Endothelial cell (in vitro differentiated cells): Measurements from ENCODE around the gene C1orf53. TPM values are rescaled to one million over a fixed set of nuclear protein-coding genes. Genes with fewer than 3 reads are reported as not detected.
A peak's percentile ranks its signal among the peaks of the same experiment; 100 is the strongest.

ENCODE experiments used
- DNase-seq: peaks from one replicate; pipeline ENCODE4 v3.0.0; 2021; ENCODE audit warnings: low spot score
- H3K27ac Mint-ChIP-seq: one replicate; pipeline ENCODE4 v1.8.0; 2021; ENCODE audit warnings: mixed read lengths, inconsistent platforms; ENCODE audit not compliant: unreplicated experiment
- H3K27me3 Mint-ChIP-seq: one replicate; pipeline ENCODE4 v1.8.0; 2021; ENCODE audit warnings: mild to moderate bottlenecking, moderate library complexity, mixed read lengths, inconsistent platforms; ENCODE audit not compliant: unreplicated experiment
- H3K36me3 Mint-ChIP-seq: one replicate; pipeline ENCODE4 v1.8.0; 2021; ENCODE audit warnings: mild to moderate bottlenecking, low read depth, mixed read lengths, inconsistent platforms; ENCODE audit not compliant: unreplicated experiment
- H3K4me1 Mint-ChIP-seq: one replicate; pipeline ENCODE4 v1.8.0; 2021; ENCODE audit warnings: mild to moderate bottlenecking, mixed read lengths, inconsistent platforms; ENCODE audit not compliant: unreplicated experiment
- H3K4me3 Mint-ChIP-seq: one replicate; pipeline ENCODE4 v1.8.0; 2021; ENCODE audit warnings: mild to moderate bottlenecking, mixed read lengths, inconsistent platforms; ENCODE audit not compliant: unreplicated experiment
- H3K9me3 Mint-ChIP-seq: one replicate; pipeline ENCODE4 v1.8.0; 2021; ENCODE audit warnings: mixed read lengths, inconsistent platforms; ENCODE audit not compliant: unreplicated experiment
- total RNA-seq: library from RNA; stranded (reverse); fragmentation: NEBNext Ultra II Directional; extraction: Animal tissue kit (Norgen Biotek cat#: 25700); gene quantifications from one replicate; pipeline ENCODE4 v1.2.1, GENCODE V29; 2021; ENCODE audit not compliant: unreplicated experiment
- TF ChIP-seq, protein P1 (sequence below): fragments of 200-600 bp; sonication (generic); IDR thresholded peaks from one replicate; pipeline ENCODE4 v1.5.0; 2021; ENCODE audit warnings: antibody characterized with exemption; ENCODE audit not compliant: unreplicated experiment

C1orf53 gene
- total RNA-seq, 1 donor from 2014 or later, result 2.4 TPM

DNA sequence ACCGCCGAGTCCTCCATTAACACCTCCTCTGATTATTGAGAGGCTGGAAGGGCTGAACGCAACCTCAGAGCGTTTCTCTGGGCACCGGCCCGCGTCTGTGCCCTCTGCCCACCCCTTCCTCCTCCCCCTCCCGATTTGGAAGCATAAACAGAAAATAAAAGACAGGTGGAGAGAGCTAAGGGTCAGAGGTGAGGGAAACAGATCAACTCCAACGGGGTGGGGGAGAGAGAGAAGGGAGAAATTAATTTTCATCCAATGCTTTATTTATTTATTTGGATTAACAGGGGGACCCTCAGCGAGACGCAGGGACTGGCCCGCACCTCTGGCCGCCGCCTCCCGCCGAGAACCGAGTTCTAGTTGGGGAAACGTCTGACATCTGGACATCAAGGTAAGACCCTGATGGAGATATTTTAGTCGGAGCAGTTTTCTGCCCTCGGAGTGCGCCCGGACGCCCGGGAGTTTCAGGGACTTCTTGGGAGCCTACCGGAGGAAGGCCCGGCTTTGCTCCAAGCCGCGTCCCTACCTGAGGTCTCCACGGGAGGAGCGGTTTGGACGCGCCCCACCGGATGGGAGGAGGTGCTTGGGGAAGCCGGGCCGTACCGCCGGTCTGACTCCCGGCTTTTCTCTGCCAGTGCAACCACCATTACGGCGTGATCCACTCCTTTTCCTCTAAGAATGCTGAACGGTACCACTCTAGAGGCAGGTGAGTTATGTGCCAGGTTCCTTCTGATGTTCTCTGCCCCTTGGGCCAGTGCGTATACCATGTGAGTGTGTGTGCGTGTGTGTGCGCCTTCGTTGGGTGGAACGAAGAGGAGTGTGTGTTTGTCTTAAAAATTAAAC lies 9.6 kb downstream of the C1orf53 start:
- Mint-ChIP-seq H3K4me3 (peak overlapping the region; percentile 35), H3K9me3 (no peaks in the 10 kb centered on the region), H3K27me3 (peaks cover 48% of the 10 kb centered on the region), H3K27ac (no peak overlapping the region), H3K36me3 (peaks cover 5% of the 10 kb centered on the region), H3K4me1 (peaks cover 63% of the 10 kb centered on the region)
- DNase-seq, result no peak
- TF ChIP-seq, protein P1, sequence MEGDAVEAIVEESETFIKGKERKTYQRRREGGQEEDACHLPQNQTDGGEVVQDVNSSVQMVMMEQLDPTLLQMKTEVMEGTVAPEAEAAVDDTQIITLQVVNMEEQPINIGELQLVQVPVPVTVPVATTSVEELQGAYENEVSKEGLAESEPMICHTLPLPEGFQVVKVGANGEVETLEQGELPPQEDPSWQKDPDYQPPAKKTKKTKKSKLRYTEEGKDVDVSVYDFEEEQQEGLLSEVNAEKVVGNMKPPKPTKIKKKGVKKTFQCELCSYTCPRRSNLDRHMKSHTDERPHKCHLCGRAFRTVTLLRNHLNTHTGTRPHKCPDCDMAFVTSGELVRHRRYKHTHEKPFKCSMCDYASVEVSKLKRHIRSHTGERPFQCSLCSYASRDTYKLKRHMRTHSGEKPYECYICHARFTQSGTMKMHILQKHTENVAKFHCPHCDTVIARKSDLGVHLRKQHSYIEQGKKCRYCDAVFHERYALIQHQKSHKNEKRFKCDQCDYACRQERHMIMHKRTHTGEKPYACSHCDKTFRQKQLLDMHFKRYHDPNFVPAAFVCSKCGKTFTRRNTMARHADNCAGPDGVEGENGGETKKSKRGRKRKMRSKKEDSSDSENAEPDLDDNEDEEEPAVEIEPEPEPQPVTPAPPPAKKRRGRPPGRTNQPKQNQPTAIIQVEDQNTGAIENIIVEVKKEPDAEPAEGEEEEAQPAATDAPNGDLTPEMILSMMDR, result no peak

DNA sequence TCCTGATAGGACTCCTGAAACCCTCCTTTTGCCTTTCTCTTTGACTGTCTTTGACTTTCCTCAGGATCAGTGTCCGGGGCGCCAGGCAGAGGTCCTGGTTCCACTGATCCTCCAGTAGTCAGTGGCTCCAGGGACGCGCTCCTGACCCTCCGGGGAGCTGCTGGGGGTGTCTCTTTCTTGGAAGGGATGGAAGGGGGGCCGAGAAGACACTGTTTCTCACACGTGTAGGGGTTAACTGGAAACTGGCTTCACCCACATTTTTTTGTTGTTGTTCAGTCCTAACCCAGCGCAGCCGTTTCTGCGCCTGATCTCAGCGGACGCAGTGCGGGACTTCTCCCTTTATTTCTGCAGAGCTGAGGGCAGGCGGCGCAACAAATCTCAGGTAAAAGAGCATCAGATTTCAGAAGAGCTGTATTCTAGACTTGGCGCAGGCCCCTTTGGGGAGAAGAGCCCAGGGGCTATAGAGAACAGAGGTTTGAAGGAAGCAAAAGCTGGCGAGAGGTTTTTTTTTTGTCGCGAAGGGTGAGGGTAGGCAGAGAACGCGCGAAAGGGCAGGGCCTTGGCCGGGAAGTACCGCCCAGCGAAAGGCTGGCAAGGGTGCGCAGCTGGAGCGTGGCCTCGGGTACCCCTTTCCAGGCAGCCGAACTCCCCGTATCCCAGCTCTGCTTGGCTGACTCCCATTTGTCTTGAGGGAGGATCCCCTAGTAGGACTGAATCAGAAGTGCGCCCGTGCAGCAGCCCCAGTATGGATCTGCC lies 10.5 kb downstream of the C1orf53 start:
- no peak overlapping the region for H3K27ac Mint-ChIP-seq
- peak overlapping the region; percentile 35 for H3K4me3 Mint-ChIP-seq

DNA sequence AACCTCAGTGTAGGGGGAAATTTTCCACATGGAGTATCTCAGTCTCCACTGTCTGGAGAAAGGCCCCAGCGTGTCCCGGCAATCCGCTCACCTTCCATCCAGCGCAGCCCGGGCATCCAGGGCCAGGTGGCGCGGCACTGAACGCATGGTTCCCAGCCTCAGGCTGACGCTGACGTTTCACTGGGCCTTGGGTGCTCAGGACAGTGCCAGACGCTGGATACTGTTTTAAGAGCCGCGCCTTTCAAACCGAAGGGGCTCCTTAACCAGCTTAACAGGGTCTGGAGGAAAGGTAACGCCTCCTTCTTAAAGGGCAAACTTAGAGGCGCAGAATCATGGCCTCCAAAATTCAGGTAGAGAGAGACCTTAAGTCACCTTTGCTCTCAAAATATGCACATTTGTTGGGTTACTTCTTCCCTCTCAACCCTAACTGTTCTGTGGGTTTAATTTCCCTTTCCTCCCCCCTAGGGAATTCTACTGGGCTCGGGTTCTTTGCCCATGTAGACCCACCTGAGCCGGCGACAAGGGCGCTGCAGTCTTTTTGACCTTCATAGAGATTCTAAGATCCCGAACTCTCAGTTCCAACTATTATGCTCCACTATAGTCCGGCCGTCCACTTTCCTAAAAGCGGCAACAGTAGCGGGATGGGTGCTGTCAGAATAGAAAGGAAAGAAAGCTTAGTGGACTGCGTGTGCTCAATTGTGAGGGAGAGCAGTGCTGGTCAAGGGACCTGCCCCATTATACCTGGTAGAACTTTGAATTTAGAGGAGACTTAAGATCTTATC lies 11.3 kb downstream of the C1orf53 start:
- H3K4me3 Mint-ChIP-seq, result no peak overlapping the region
- H3K9me3 Mint-ChIP-seq, result no peaks in the 10 kb centered on the region
- TF ChIP-seq, protein P1, result no peak
- H3K4me1 Mint-ChIP-seq, result peaks cover 70% of the 10 kb centered on the region
- H3K27me3 Mint-ChIP-seq, result peaks cover 54% of the 10 kb centered on the region
- H3K27ac Mint-ChIP-seq, result no peak overlapping the region
- H3K36me3 Mint-ChIP-seq, result peaks cover 5% of the 10 kb centered on the region
- no peak for DNase-seq

More for the DNA sequence above, 10.5 kb downstream of the C1orf53 start:
- Mint-ChIP-seq H3K9me3 (no peaks in the 10 kb centered on the region), H3K27me3 (peaks cover 51% of the 10 kb centered on the region), H3K36me3 (peaks cover 5% of the 10 kb centered on the region), H3K4me1 (peaks cover 69% of the 10 kb centered on the region)
- TF ChIP-seq, protein P1, result no peak
- no peak for DNase-seq

DNA sequence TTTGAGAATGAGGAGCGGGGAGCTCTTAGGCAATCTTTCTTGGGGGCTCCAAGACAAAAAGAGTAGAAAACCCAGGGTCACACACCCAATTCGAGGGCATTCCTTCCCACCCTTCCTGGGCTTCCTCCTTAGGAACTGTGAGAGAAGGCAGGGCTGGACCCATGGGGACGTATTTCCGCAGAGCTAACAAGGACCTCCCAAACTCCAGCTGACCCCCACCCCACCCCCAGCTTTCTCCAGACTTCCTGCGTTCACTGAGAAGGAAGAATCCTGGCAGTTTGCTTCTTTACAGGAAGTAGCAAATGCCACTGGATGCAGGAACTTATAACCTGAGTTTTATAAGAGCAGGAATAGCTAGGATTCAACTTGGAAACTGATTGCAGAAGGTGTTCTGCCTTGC lies 12.1 kb downstream of the C1orf53 start:
- no peak for DNase-seq
- peaks cover 71% of the 10 kb centered on the region for H3K4me1 Mint-ChIP-seq
- TF ChIP-seq, protein P1, result no peak
- H3K36me3 Mint-ChIP-seq, result peaks cover 5% of the 10 kb centered on the region
- H3K27ac Mint-ChIP-seq, result no peak overlapping the region
- H3K27me3 Mint-ChIP-seq, result peaks cover 57% of the 10 kb centered on the region
- peak overlapping the region; percentile 57 for H3K4me3 Mint-ChIP-seq
- H3K9me3 Mint-ChIP-seq, result no peaks in the 10 kb centered on the region
